ENCODE results near the gene DHRS12. TPM values are rescaled to one million over a fixed set of nuclear protein-coding genes. Genes with fewer than 3 reads are reported as not detected.

Gene DHRS12
- polyA plus RNA-seq, 1 experiment = 5.6 TPM

DNA sequence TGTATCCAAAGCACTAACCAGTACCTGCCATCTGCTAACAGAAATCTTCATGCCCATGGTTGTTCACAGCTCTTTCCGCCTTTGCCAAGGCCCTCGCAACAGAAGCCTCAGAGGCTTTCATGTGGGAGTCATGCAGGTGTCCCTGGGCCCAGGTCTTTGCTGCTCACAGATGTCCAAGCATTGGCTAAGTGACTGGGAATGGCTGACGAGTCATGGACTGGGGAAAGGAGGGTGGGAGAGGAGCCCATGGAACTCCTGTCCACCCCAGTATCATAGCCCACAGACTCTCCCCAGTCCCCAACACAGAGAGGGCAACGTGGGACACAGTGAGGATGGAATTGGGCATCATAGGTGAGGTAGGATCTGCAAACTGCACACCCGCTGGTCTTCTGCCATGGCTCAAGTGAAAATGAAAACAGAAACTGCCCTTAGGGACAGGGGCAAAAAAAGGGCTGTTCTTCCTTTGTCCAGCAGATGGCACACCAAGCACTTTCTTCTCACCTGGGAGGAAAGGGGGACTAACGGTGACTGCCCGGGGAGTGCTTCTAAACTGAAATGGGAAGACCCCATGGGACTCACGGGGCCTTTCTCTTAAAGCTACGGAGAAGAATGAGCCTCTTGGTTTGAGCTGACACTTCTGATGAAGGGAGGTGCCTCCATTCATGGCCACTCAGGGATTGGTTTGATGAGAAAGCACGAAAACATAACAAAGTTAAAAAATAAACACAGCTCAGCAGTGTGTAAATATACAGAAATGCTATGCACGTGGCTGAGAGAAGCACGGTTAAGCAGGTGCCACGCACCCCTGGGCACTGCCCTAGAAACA is 11.1 kb upstream of the DHRS12 start:
- TF ChIP-seq, protein P1, sequence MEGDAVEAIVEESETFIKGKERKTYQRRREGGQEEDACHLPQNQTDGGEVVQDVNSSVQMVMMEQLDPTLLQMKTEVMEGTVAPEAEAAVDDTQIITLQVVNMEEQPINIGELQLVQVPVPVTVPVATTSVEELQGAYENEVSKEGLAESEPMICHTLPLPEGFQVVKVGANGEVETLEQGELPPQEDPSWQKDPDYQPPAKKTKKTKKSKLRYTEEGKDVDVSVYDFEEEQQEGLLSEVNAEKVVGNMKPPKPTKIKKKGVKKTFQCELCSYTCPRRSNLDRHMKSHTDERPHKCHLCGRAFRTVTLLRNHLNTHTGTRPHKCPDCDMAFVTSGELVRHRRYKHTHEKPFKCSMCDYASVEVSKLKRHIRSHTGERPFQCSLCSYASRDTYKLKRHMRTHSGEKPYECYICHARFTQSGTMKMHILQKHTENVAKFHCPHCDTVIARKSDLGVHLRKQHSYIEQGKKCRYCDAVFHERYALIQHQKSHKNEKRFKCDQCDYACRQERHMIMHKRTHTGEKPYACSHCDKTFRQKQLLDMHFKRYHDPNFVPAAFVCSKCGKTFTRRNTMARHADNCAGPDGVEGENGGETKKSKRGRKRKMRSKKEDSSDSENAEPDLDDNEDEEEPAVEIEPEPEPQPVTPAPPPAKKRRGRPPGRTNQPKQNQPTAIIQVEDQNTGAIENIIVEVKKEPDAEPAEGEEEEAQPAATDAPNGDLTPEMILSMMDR (IDR thresholded peaks at IDR 0.05; ENCODE audit: insufficient read depth, low read depth, low read length) = peak; percentile 85
- POLR2A ChIA-PET = no interaction called here
- Histone ChIP-seq H3K27me3 (ENCODE audit: control insufficient read depth, insufficient read depth, low read length) (peaks cover 20% of the 10 kb centered on the region), H3K4me3 (ENCODE audit: low read depth, low read length) (no peak overlapping the region), H3K36me3 (ENCODE audit: control insufficient read depth, insufficient read depth, low read length) (no peaks in the 10 kb centered on the region)
- CTCF ChIA-PET = interaction anchor here (0.7 to 4.8 kb wide), 19 partner anchors 9 to 421 kb away, joined by 3 to 42 read pairs (median 4); partner anchors contain the start of gene NEK5
- DNase-seq (ENCODE audit: low read depth) = no peak

DNA sequence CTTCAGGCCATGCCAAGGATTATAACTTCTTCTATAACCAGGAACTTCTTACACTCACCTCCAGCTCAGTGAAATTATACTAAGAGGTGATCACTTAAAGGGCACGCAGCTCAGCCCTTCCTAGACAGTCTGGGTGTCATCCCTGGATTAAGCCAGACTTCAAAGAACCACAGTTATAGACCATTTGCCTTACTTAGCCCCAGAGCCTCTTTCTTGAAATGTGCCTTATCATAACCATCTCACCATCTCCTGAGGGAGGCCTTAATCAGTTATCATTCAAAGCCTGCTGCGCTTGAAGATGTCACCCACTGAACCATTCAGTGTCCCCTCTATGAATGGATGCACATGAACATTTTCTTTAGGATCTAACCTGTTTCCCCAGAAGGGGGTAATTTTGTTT is 10.1 kb upstream of the DHRS12 start:
- CTCF ChIA-PET = interaction anchor here (0.7 to 4.8 kb wide), 11 partner anchors 8 to 422 kb away, joined by 3 to 42 read pairs (median 4); partner anchors contain the start of gene NEK5
- TF ChIP-seq, protein P1 (IDR thresholded peaks at IDR 0.05; ENCODE audit: insufficient read depth, low read depth, low read length) = no peak
- POLR2A ChIA-PET = no interaction called here
- DNase-seq (ENCODE audit: low read depth) = no peak
- H3K36me3 ChIP-seq (ENCODE audit: control insufficient read depth, insufficient read depth, low read length) = no peaks in the 10 kb centered on the region
- no peak overlapping the region for H3K4me3 ChIP-seq (ENCODE audit: low read depth, low read length)
- H3K27me3 ChIP-seq (ENCODE audit: control insufficient read depth, insufficient read depth, low read length) = peaks cover 16% of the 10 kb centered on the region

DNA sequence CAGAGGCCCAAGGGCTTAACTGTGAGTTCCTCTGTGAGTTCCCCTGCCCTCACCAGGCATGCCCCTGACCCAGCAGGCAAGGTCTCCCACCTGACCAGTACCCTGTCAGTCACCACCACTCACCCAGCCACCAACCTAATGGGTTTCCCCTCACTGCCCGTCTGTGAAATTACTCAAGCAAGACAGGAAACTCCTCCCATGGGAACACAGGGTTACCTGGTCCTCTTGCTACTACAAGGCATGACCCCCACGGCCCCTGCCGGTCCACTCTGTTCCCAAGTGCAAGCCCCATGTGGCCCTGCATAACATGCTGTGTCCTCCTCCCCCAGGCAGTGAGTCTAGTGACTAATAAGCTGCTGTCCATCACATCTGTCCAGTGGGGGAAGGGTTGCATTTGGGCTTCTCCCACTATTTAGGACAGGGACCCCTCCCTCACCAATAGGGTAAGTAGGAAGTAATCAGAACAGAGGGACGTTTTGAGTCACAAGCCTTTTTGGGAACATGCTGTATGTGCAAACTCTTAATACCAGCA is 8.0 kb upstream of the DHRS12 start:
- no peak for DNase-seq (ENCODE audit: low read depth)
- POLR2A ChIA-PET = no interaction called here
- Histone ChIP-seq H3K4me3 (ENCODE audit: low read depth, low read length) (no peak overlapping the region), H3K36me3 (ENCODE audit: control insufficient read depth, insufficient read depth, low read length) (no peaks in the 10 kb centered on the region), H3K27me3 (ENCODE audit: control insufficient read depth, insufficient read depth, low read length) (peaks cover 6% of the 10 kb centered on the region)
- CTCF ChIA-PET = interaction anchor here (1.3 to 4.8 kb wide), 2 partner anchors 14 to 316 kb away, joined by 4 to 42 read pairs; partner anchors contain the start of gene NEK5
- TF ChIP-seq, protein P1 (IDR thresholded peaks at IDR 0.05; ENCODE audit: insufficient read depth, low read depth, low read length) = no peak

DNA sequence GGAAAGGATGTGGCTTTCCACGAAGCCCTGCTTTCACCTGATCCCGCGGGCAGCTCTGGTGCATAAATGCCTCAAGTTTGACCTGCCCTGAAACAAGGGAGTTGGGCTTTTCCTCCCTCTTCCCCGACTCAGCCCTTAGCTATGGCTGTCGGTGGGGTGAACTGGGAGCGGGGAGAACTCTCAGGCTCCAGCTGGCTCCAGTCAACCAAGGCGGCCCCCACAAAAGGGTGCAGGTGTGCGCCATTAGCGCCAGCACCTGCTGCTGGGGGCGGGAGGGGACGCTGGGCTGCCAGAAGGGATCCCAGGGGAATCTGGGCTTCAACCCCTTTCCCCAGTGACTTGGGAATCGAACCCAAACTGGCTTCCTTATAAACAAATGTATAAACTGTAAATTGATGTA is 7.1 kb upstream of the DHRS12 start:
- ChIA-PET POLR2A (no interaction called here), CTCF (interaction anchor here (0.8 to 1.4 kb wide), 2 partner anchors 17 to 524 kb away, joined by 3 to 5 read pairs; no protein-coding TSS in a partner anchor)
- Histone ChIP-seq H3K36me3 (ENCODE audit: control insufficient read depth, insufficient read depth, low read length) (no peaks in the 10 kb centered on the region), H3K27me3 (ENCODE audit: control insufficient read depth, insufficient read depth, low read length) (peaks cover 6% of the 10 kb centered on the region), H3K4me3 (ENCODE audit: low read depth, low read length) (no peak overlapping the region)
- TF ChIP-seq, protein P1 (IDR thresholded peaks at IDR 0.05; ENCODE audit: insufficient read depth, low read depth, low read length) = no peak
- DNase-seq (ENCODE audit: low read depth) = no peak

DNA sequence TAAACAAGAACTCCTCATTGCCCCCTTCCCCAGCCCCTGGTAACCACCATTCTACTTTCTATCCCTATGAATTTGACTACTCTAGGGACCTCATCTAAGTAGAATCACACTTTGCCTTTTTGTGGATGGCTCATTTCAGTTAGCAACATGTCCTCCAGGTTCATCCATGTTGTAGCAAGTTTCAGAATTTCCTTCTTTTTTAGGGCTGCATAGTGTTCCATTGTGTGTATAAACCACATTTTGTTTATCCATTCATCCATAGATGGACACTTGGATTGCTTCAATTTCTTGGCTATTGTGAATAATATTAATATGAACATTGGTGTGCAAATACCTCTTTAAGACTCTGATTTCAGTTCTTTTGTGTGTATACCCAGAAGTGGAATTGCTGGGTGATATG is 4.8 kb upstream of the DHRS12 start:
- peaks cover 1% of the 10 kb centered on the region; the same call in 1 of the 2 replicates for H3K27me3 ChIP-seq (ENCODE audit: control insufficient read depth, insufficient read depth, low read length)
- TF ChIP-seq, protein P1 (IDR thresholded peaks at IDR 0.05; ENCODE audit: insufficient read depth, low read depth, low read length) = no peak
- H3K36me3 ChIP-seq (ENCODE audit: control insufficient read depth, insufficient read depth, low read length) = no peaks in the 10 kb centered on the region
- CTCF ChIA-PET = no interaction called here
- DNase-seq (ENCODE audit: low read depth) = no peak
- no peak overlapping the region for H3K4me3 ChIP-seq (ENCODE audit: low read depth, low read length)
- POLR2A ChIA-PET = no interaction called here

Measured in BJ (cell line).